ENCODE data around the gene INMT.

DNA sequence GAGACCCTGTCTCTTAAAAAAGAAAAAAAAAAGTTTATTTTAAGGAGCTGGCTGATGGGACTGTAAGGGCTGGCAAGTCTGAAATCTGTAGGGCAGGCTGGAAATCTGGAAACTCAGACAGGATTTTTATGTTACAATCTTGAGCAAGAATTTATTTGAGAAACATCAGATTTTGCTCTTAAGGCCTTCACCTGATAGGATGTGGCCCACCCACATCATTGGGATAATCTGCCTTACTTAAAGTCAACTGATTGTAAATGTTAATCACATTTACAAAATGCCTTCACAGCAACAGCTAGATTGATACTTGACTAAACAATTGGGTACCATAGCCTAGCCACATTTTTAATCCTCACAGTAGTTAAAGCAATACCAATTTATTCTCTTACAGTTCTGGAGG, 30.8 kb downstream of the INMT start:
- TF ChIP-seq, protein P1, sequence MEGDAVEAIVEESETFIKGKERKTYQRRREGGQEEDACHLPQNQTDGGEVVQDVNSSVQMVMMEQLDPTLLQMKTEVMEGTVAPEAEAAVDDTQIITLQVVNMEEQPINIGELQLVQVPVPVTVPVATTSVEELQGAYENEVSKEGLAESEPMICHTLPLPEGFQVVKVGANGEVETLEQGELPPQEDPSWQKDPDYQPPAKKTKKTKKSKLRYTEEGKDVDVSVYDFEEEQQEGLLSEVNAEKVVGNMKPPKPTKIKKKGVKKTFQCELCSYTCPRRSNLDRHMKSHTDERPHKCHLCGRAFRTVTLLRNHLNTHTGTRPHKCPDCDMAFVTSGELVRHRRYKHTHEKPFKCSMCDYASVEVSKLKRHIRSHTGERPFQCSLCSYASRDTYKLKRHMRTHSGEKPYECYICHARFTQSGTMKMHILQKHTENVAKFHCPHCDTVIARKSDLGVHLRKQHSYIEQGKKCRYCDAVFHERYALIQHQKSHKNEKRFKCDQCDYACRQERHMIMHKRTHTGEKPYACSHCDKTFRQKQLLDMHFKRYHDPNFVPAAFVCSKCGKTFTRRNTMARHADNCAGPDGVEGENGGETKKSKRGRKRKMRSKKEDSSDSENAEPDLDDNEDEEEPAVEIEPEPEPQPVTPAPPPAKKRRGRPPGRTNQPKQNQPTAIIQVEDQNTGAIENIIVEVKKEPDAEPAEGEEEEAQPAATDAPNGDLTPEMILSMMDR (IDR thresholded peaks at IDR 0.05; ENCODE audit: insufficient read depth, low read length) = no peak
- TF ChIP-seq POLR2AphosphoS5 (IDR thresholded peaks at IDR 0.05; ENCODE audit: low read depth) = no peak
- TF ChIP-seq, protein P2, sequence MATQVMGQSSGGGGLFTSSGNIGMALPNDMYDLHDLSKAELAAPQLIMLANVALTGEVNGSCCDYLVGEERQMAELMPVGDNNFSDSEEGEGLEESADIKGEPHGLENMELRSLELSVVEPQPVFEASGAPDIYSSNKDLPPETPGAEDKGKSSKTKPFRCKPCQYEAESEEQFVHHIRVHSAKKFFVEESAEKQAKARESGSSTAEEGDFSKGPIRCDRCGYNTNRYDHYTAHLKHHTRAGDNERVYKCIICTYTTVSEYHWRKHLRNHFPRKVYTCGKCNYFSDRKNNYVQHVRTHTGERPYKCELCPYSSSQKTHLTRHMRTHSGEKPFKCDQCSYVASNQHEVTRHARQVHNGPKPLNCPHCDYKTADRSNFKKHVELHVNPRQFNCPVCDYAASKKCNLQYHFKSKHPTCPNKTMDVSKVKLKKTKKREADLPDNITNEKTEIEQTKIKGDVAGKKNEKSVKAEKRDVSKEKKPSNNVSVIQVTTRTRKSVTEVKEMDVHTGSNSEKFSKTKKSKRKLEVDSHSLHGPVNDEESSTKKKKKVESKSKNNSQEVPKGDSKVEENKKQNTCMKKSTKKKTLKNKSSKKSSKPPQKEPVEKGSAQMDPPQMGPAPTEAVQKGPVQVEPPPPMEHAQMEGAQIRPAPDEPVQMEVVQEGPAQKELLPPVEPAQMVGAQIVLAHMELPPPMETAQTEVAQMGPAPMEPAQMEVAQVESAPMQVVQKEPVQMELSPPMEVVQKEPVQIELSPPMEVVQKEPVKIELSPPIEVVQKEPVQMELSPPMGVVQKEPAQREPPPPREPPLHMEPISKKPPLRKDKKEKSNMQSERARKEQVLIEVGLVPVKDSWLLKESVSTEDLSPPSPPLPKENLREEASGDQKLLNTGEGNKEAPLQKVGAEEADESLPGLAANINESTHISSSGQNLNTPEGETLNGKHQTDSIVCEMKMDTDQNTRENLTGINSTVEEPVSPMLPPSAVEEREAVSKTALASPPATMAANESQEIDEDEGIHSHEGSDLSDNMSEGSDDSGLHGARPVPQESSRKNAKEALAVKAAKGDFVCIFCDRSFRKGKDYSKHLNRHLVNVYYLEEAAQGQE (IDR thresholded peaks at IDR 0.05; ENCODE audit: insufficient replicate concordance, low read depth) = no peak

Measured in HL-60 (cell line).